Measurements from ENCODE around the gene GMPR2.

GRCh38 chr14:24219521-24219920 lies 13.2 kb upstream of the GMPR2 start:
- TF ChIP-seq, protein P1, sequence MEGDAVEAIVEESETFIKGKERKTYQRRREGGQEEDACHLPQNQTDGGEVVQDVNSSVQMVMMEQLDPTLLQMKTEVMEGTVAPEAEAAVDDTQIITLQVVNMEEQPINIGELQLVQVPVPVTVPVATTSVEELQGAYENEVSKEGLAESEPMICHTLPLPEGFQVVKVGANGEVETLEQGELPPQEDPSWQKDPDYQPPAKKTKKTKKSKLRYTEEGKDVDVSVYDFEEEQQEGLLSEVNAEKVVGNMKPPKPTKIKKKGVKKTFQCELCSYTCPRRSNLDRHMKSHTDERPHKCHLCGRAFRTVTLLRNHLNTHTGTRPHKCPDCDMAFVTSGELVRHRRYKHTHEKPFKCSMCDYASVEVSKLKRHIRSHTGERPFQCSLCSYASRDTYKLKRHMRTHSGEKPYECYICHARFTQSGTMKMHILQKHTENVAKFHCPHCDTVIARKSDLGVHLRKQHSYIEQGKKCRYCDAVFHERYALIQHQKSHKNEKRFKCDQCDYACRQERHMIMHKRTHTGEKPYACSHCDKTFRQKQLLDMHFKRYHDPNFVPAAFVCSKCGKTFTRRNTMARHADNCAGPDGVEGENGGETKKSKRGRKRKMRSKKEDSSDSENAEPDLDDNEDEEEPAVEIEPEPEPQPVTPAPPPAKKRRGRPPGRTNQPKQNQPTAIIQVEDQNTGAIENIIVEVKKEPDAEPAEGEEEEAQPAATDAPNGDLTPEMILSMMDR (IDR thresholded peaks at IDR 0.05), result no peak
- no peak for TF ChIP-seq EP300 (IDR thresholded peaks at IDR 0.05)
- no peak for TF ChIP-seq POLR2A (IDR thresholded peaks at IDR 0.05)

Measured in suprapubic skin (tissue), 3 donors.